ENCODE measurements around the gene CEMIP. TPM values are rescaled to one million over a fixed set of nuclear protein-coding genes. Genes with fewer than 3 reads are reported as not detected.

CEMIP gene
- polyA plus RNA-seq, 3 donors: not detected

GRCh38 chr15:80915472-80915871 lies 136.3 kb downstream of the CEMIP start:
- Histone ChIP-seq H3K27me3 (ENCODE audit: control insufficient read depth in 2 of 2, insufficient read depth in 2 of 2, low read length in 2 of 2) (no peaks in the 10 kb centered on the region), H3K4me3 (replicated peaks in 1 of 3; ENCODE audit: low read depth in 2 of 3, low read length in 3 of 3) (no peak overlapping the region), H4K20me1 (ENCODE audit: insufficient read depth, low read length) (no peaks in the 10 kb centered on the region), H3K4me2 (replicated peaks; ENCODE audit: extremely low read depth, low read length, poor library complexity, severe bottlenecking) (no peak overlapping the region), H3K9ac (ENCODE audit: insufficient read depth, low read length, poor library complexity, severe bottlenecking) (no peak overlapping the region), H3K4me1 (ENCODE audit: control insufficient read depth in 1 of 2, insufficient read depth in 2 of 2, low read length in 2 of 2) (no peaks in the 10 kb centered on the region), H3K79me2 (ENCODE audit: insufficient read depth, low read length) (no peaks in the 10 kb centered on the region), H3K9me3 (replicated peaks in 1 of 2; ENCODE audit: control insufficient read depth in 1 of 2, insufficient read depth in 1 of 2, low read length in 2 of 2) (no peaks in the 10 kb centered on the region), H2AFZ (ENCODE audit: insufficient read depth, low read depth, low read length, poor library complexity, severe bottlenecking) (no peak overlapping the region), H3K36me3 (replicated peaks in 1 of 2; ENCODE audit: control insufficient read depth in 1 of 2, insufficient read depth in 2 of 2, low read length in 2 of 2) (no peaks in the 10 kb centered on the region), H3K27ac (ENCODE audit: low read depth in 1 of 2, low read length in 2 of 2) (no peak overlapping the region)
- intact Hi-C loops (cut with micrococcal nuclease): no loop called here
- WGBS (ENCODE audit: insufficient coverage): no CpG with 5 or more reads among the region's 3 CpGs
- TF ChIP-seq, protein P1, sequence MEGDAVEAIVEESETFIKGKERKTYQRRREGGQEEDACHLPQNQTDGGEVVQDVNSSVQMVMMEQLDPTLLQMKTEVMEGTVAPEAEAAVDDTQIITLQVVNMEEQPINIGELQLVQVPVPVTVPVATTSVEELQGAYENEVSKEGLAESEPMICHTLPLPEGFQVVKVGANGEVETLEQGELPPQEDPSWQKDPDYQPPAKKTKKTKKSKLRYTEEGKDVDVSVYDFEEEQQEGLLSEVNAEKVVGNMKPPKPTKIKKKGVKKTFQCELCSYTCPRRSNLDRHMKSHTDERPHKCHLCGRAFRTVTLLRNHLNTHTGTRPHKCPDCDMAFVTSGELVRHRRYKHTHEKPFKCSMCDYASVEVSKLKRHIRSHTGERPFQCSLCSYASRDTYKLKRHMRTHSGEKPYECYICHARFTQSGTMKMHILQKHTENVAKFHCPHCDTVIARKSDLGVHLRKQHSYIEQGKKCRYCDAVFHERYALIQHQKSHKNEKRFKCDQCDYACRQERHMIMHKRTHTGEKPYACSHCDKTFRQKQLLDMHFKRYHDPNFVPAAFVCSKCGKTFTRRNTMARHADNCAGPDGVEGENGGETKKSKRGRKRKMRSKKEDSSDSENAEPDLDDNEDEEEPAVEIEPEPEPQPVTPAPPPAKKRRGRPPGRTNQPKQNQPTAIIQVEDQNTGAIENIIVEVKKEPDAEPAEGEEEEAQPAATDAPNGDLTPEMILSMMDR (IDR thresholded peaks at IDR 0.05): no peak
- no peak overlapping the region for H3K4me3 Mint-ChIP-seq
- no peak overlapping the region for H3K27ac Mint-ChIP-seq
- no peaks in the 10 kb centered on the region for H3K36me3 Mint-ChIP-seq
- peaks cover 0 to 4% (median 2%) of the 10 kb centered on the region in 3 donors for H3K27me3 Mint-ChIP-seq (ENCODE audit: low read depth in 3 of 3)
- H3K4me1 Mint-ChIP-seq: no peaks in the 10 kb centered on the region
- no peak for DNase-seq
- H3K9me3 Mint-ChIP-seq: peaks cover 0 to 2% (median 0%) of the 10 kb centered on the region in 7 donors

GRCh38 chr15:80916056-80916455 lies 136.9 kb downstream of the CEMIP start:
- 92% methylated on average over 4 of the region's 7 CpGs for WGBS (ENCODE audit: insufficient coverage)
- H3K9ac ChIP-seq (ENCODE audit: insufficient read depth, low read length, poor library complexity, severe bottlenecking): no peak overlapping the region
- no peak overlapping the region for H2AFZ ChIP-seq (ENCODE audit: insufficient read depth, low read depth, low read length, poor library complexity, severe bottlenecking)
- intact Hi-C loops (cut with micrococcal nuclease): no loop called here
- H3K79me2 ChIP-seq (ENCODE audit: insufficient read depth, low read length): no peaks in the 10 kb centered on the region
- TF ChIP-seq, protein P1 (IDR thresholded peaks at IDR 0.05): no peak
- Mint-ChIP-seq H3K9me3 (no peaks in the 10 kb centered on the region), H3K27me3 (ENCODE audit: low read depth in 3 of 3) (peaks cover 0 to 4% (median 3%) of the 10 kb centered on the region in 3 donors), H3K27ac (no peak overlapping the region), H3K4me3 (no peak overlapping the region), H3K36me3 (no peaks in the 10 kb centered on the region), H3K4me1 (no peaks in the 10 kb centered on the region)
- no peak overlapping the region for H3K27ac ChIP-seq (ENCODE audit: low read depth in 1 of 2, low read length in 2 of 2)
- H3K9me3 ChIP-seq (replicated peaks in 1 of 2; ENCODE audit: control insufficient read depth in 1 of 2, insufficient read depth in 1 of 2, low read length in 2 of 2): no peaks in the 10 kb centered on the region
- no peaks in the 10 kb centered on the region for H3K4me1 ChIP-seq (ENCODE audit: control insufficient read depth in 1 of 2, insufficient read depth in 2 of 2, low read length in 2 of 2)
- H3K27me3 ChIP-seq (ENCODE audit: control insufficient read depth in 2 of 2, insufficient read depth in 2 of 2, low read length in 2 of 2): no peaks in the 10 kb centered on the region
- H3K4me3 ChIP-seq (replicated peaks in 1 of 3; ENCODE audit: low read depth in 2 of 3, low read length in 3 of 3): no peak overlapping the region
- H4K20me1 ChIP-seq (ENCODE audit: insufficient read depth, low read length): no peaks in the 10 kb centered on the region
- H3K36me3 ChIP-seq (replicated peaks in 1 of 2; ENCODE audit: control insufficient read depth in 1 of 2, insufficient read depth in 2 of 2, low read length in 2 of 2): no peaks in the 10 kb centered on the region
- no peak overlapping the region for H3K4me2 ChIP-seq (replicated peaks; ENCODE audit: extremely low read depth, low read length, poor library complexity, severe bottlenecking)
- DNase-seq: no peak
